ENCODE results near the gene HLA-DPB1. TPM values are rescaled to one million over a fixed set of nuclear protein-coding genes. Genes with fewer than 3 reads are reported as not detected.

The HLA-DPB1 gene
- total RNA-seq (12.1 TPM), polyA plus RNA-seq (ENCODE audit: insufficient read depth in 1 of 8, insufficient read length in 8 of 8, low replicate concordance in 1 of 8) (10 to 100 TPM in 5 of 8 donors, 1 to 10 TPM in 3; 7.9 to 15.8 (median 11.1) TPM)
- long read RNA-seq, donor 1, result 0 reads
- long read RNA-seq, donor 2, partial matches to known transcripts, result 0 of 1 reads
- long read RNA-seq, donor 2, other reads (novel, unspliced or antisense), result 0 of 1 reads
- long read RNA-seq, donor 3, transcript HLA-DPB1-211 (6 exons, 1,560 nt), result major isoform, 7 of 13 reads
- long read RNA-seq, donor 3, partial matches to known transcripts, result 5 of 13 reads
- long read RNA-seq, donor 3, other reads (novel, unspliced or antisense), result 0 of 13 reads
- long read RNA-seq, donor 4, partial matches to known transcripts, result 0 of 4 reads
- long read RNA-seq, donor 4, other reads (novel, unspliced or antisense), result 0 of 4 reads
- long read RNA-seq, donor 5, transcript HLA-DPB1-211 (6 exons, 1,560 nt), result major isoform, 5 of 6 reads
- long read RNA-seq, donor 5, partial matches to known transcripts, result 0 of 6 reads
- long read RNA-seq, donor 5, other reads (novel, unspliced or antisense), result 0 of 6 reads
- long read RNA-seq, donor 6, transcript HLA-DPB1-211 (6 exons, 1,560 nt), result major isoform, 5 of 6 reads
- long read RNA-seq, donor 6, partial matches to known transcripts, result 0 of 6 reads
- long read RNA-seq, donor 6, other reads (novel, unspliced or antisense), result 0 of 6 reads
- long read RNA-seq, donor 7, partial matches to known transcripts, result 0 of 1 reads
- long read RNA-seq, donor 7, other reads (novel, unspliced or antisense), result 0 of 1 reads
- long read RNA-seq, donor 8, partial matches to known transcripts, result 5 of 6 reads
- long read RNA-seq, donor 8, other reads (novel, unspliced or antisense), result 0 of 6 reads
- long read RNA-seq, donor 9, partial matches to known transcripts, result 5 of 8 reads
- long read RNA-seq, donor 9, other reads (novel, unspliced or antisense), result 0 of 8 reads
- long read RNA-seq, donor 10, result 0 reads
- long read RNA-seq, donor 11, partial matches to known transcripts, result 8 of 9 reads
- long read RNA-seq, donor 11, other reads (novel, unspliced or antisense), result 0 of 9 reads

DNA sequence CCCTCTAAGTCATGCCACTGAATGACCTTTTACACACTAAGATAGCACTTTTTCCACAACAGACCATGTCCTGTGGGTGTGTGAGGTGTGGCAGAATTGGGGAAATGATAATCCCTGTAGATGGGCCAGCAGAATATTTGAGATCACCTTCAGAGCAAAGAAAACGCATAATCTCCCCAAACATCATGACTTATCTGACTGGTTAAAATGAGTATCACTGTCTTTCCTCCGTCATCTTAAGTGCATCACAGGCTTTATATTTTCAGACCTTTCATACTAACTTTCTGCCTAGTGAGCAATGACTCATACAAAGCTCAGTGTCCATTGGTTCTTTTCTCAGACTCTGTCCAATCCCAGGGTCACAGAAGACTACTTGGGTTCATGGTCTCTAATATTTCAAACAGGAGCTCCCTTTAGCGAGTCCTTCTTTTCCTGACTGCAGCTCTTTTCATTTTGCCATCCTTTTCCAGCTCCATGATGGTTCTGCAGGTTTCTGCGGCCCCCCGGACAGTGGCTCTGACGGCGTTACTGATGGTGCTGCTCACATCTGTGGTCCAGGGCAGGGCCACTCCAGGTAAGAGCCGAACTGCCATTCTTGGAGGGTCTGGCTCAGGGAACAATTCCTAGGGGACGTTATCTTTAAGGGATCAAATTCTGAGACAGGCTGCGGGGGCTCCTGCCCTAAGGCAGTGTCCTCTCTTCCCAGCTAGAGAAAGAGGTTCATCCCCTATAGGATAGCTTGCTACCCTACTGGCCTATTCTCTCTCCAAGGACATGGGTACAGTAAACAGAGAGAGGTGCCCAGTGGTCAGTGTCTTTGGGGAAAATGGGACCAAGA lies at the start of gene HLA-DPB1:
TSS of gene HLA-DPB1 (plus strand) at position 423 of the 838 bp plus-strand sequence. CDS start at position 475, 52 bp downstream.
- Histone ChIP-seq H3K27ac (ENCODE audit: low read length) (peak within 1 kb of the TSS; percentile 62), H3K36me3 (ENCODE audit: control insufficient read depth, insufficient read depth, low read length) (no peaks in the 10 kb centered on the region), H3K27me3 (ENCODE audit: control insufficient read depth, insufficient read depth, low read length) (peaks cover 24% of the 10 kb centered on the region), H3K4me3 (ENCODE audit: low read length) (peak within 1 kb of the TSS; percentile 30), H3K9me3 (replicated peaks; ENCODE audit: control insufficient read depth, low read depth, low read length) (no peaks in the 10 kb centered on the region), H3K4me1 (ENCODE audit: control insufficient read depth, insufficient read depth, low read length) (peaks cover 4% of the 10 kb centered on the region)
- peak; percentile 81 for DNase-seq
- WGBS (ENCODE audit: insufficient coverage), result 75% methylated on average over 9 of the region's 10 CpGs

DNA sequence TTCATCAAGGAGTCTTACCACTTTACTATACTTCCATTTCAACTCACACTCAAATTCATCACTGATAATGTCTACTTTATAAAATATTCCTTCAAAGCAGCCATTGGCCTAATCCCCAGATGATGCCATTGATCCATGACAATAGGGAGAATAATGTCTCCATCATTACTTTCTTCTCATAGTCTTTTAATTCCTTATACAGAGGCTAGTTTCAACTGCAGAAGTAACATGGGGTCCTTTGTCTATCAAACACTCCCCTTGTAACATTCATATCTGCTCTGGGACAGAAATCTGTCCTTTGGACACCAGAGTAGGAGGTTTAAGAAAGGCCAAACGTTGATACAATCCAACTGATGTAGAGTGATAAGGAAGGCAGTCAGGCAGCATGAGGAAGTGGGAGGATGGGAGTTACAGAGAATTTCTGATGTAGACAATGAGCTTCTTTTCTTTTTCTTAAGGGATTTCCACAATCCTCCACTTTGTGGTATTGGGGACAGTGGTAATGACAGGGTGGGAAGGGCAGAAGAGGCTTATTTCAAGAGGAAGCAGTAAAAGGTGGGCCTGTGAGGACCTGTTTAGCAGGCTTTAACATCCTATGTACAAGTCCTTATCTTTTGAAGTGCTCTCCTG lies 47.5 kb upstream of the HLA-DPB1 start:
- Histone ChIP-seq H3K4me1 (ENCODE audit: control insufficient read depth, insufficient read depth, low read length) (no peaks in the 10 kb centered on the region), H3K27me3 (ENCODE audit: control insufficient read depth, insufficient read depth, low read length) (peaks cover 6% of the 10 kb centered on the region), H3K36me3 (ENCODE audit: control insufficient read depth, insufficient read depth, low read length) (no peaks in the 10 kb centered on the region), H3K27ac (ENCODE audit: low read length) (no peak overlapping the region), H3K9me3 (replicated peaks; ENCODE audit: control insufficient read depth, low read depth, low read length) (no peaks in the 10 kb centered on the region), H3K4me3 (ENCODE audit: low read length) (no peak overlapping the region)
- DNase-seq, result no peak
- WGBS (ENCODE audit: insufficient coverage), result 40% methylated on average over 1 of the region's 1 CpG

- peaks cover 6% of the 10 kb centered on the region for H3K27me3 ChIP-seq (ENCODE audit: control insufficient read depth, insufficient read depth, low read length)
- peak overlapping the region; percentile 59 for H3K27ac ChIP-seq (ENCODE audit: low read length)
- H3K4me3 ChIP-seq (ENCODE audit: low read length), result no peak overlapping the region
- H3K36me3 ChIP-seq (ENCODE audit: control insufficient read depth, insufficient read depth, low read length), result no peaks in the 10 kb centered on the region
- H3K9me3 ChIP-seq (replicated peaks; ENCODE audit: control insufficient read depth, low read depth, low read length), result no peaks in the 10 kb centered on the region
- 33% methylated on average over 4 of the region's 6 CpGs for WGBS (ENCODE audit: insufficient coverage)
- no peaks in the 10 kb centered on the region for H3K4me1 ChIP-seq (ENCODE audit: control insufficient read depth, insufficient read depth, low read length)
- DNase-seq, result peak; percentile 71
These were observed 46.2 kb upstream of the HLA-DPB1 start for GRCh38 chr6:33029328-33030184.

DNA sequence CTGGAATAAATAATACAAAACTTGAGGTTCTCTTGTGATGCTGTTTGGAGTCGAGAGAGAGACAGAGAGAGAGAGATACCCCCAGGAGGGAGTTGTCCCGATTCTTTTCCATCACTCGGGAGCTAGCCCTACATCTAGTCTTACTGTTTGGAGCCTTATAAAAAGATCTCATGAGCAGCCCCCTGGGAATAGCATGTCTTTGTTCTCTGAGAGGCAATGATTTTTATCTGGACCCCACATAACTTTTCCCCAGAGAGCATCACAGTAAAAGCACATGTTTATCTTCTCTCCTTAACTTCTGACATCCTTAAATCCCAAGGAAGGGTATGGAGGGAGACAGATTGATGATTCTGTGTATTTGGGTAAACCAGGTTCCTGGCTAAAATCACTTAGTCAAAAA lies 45.5 kb upstream of the HLA-DPB1 start:
- no peaks in the 10 kb centered on the region for H3K4me1 ChIP-seq (ENCODE audit: control insufficient read depth, insufficient read depth, low read length)
- H3K27ac ChIP-seq (ENCODE audit: low read length), result no peak overlapping the region
- no peaks in the 10 kb centered on the region for H3K36me3 ChIP-seq (ENCODE audit: control insufficient read depth, insufficient read depth, low read length)
- no peaks in the 10 kb centered on the region for H3K9me3 ChIP-seq (replicated peaks; ENCODE audit: control insufficient read depth, low read depth, low read length)
- H3K27me3 ChIP-seq (ENCODE audit: control insufficient read depth, insufficient read depth, low read length), result peaks cover 6% of the 10 kb centered on the region
- no peak for DNase-seq
- WGBS (ENCODE audit: insufficient coverage), result no CpG with 5 or more reads among the region's 3 CpGs
- no peak overlapping the region for H3K4me3 ChIP-seq (ENCODE audit: low read length)

DNA sequence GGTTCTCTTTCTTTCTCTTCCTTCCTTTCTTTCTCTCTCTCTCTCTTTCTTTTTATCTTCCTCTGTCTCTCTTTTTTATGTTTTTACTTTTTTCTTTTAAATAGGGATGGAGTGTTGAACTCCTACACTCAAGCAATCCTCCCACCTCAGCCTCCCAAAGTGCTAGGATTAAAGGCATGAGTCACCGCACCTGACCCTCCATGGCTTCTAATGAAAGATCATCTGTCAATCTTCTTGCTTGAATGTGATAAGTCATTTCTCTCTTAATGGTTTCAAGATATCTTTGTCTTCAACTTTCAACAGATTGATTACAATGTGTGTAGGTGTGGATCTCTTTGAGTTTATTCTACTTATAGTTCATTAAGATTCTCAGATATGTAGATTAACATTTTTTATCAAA lies 41.2 kb upstream of the HLA-DPB1 start:
- Histone ChIP-seq H3K4me1 (ENCODE audit: control insufficient read depth, insufficient read depth, low read length) (no peaks in the 10 kb centered on the region), H3K4me3 (ENCODE audit: low read length) (no peak overlapping the region), H3K27me3 (ENCODE audit: control insufficient read depth, insufficient read depth, low read length) (peaks cover 6% of the 10 kb centered on the region), H3K36me3 (ENCODE audit: control insufficient read depth, insufficient read depth, low read length) (no peaks in the 10 kb centered on the region), H3K9me3 (replicated peaks; ENCODE audit: control insufficient read depth, low read depth, low read length) (no peaks in the 10 kb centered on the region), H3K27ac (ENCODE audit: low read length) (no peak overlapping the region)
- no peak for DNase-seq
- WGBS (ENCODE audit: insufficient coverage), result no CpG with 5 or more reads among the region's 1 CpG

DNA sequence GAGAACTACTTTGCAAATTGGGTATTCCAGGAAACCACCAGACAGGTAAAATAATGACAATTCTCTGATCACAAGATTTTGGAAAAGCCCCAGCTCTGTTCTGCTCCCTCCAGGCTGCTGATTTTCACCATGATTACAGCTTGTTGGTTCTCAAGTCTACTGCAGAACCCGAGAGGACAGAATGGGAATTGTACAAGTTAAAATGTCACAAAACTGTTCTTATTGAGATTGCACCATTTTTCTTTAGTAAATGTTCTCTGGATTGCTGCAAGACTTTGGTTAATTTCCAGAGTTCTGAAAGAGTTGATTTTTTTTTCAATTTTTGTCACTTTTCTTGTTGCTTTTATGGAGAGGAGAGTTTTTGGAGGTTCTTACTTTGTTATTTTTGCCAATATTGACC lies 39.3 kb upstream of the HLA-DPB1 start:
- H3K27me3 ChIP-seq (ENCODE audit: control insufficient read depth, insufficient read depth, low read length), result peaks cover 8% of the 10 kb centered on the region
- DNase-seq, result no peak
- H3K4me1 ChIP-seq (ENCODE audit: control insufficient read depth, insufficient read depth, low read length), result no peaks in the 10 kb centered on the region
- no peaks in the 10 kb centered on the region for H3K36me3 ChIP-seq (ENCODE audit: control insufficient read depth, insufficient read depth, low read length)
- H3K9me3 ChIP-seq (replicated peaks; ENCODE audit: control insufficient read depth, low read depth, low read length), result no peaks in the 10 kb centered on the region
- no peak overlapping the region for H3K27ac ChIP-seq (ENCODE audit: low read length)
- WGBS (ENCODE audit: insufficient coverage), result no CpG with 5 or more reads among the region's 1 CpG
- no peak overlapping the region for H3K4me3 ChIP-seq (ENCODE audit: low read length)

GRCh38 chr6:33040157-33040556 lies 35.6 kb upstream of the HLA-DPB1 start:
- Histone ChIP-seq H3K27ac (ENCODE audit: low read length) (no peak overlapping the region), H3K9me3 (replicated peaks; ENCODE audit: control insufficient read depth, low read depth, low read length) (no peaks in the 10 kb centered on the region), H3K27me3 (ENCODE audit: control insufficient read depth, insufficient read depth, low read length) (peaks cover 2% of the 10 kb centered on the region), H3K36me3 (ENCODE audit: control insufficient read depth, insufficient read depth, low read length) (no peaks in the 10 kb centered on the region), H3K4me1 (ENCODE audit: control insufficient read depth, insufficient read depth, low read length) (no peaks in the 10 kb centered on the region), H3K4me3 (ENCODE audit: low read length) (no peak overlapping the region)
- no CpG with 5 or more reads among the region's 2 CpGs for WGBS (ENCODE audit: insufficient coverage)
- DNase-seq, result no peak

GRCh38 chr6:33049323-33050013 lies 26.3 kb upstream of the HLA-DPB1 start:
- Histone ChIP-seq H3K27ac (ENCODE audit: low read length) (no peak overlapping the region), H3K4me3 (ENCODE audit: low read length) (no peak overlapping the region)
- 50% methylated on average over 6 of the region's 9 CpGs for WGBS (ENCODE audit: insufficient coverage)

More at GRCh38 chr6:33049323-33050013, 26.3 kb upstream of the HLA-DPB1 start:
- Histone ChIP-seq H3K36me3 (ENCODE audit: control insufficient read depth, insufficient read depth, low read length) (no peaks in the 10 kb centered on the region), H3K27me3 (ENCODE audit: control insufficient read depth, insufficient read depth, low read length) (peaks cover 6% of the 10 kb centered on the region), H3K9me3 (replicated peaks; ENCODE audit: control insufficient read depth, low read depth, low read length) (no peaks in the 10 kb centered on the region), H3K4me1 (ENCODE audit: control insufficient read depth, insufficient read depth, low read length) (no peaks in the 10 kb centered on the region)
- no peak for DNase-seq
